ENCODE measurements around the gene EN1. TPM values are rescaled to one million over a fixed set of nuclear protein-coding genes. Genes with fewer than 3 reads are reported as not detected.

EN1 gene
- total and polyA plus RNA-seq, 2 experiments from 2014 or later, result 0.21 to 0.24 TPM

DNA sequence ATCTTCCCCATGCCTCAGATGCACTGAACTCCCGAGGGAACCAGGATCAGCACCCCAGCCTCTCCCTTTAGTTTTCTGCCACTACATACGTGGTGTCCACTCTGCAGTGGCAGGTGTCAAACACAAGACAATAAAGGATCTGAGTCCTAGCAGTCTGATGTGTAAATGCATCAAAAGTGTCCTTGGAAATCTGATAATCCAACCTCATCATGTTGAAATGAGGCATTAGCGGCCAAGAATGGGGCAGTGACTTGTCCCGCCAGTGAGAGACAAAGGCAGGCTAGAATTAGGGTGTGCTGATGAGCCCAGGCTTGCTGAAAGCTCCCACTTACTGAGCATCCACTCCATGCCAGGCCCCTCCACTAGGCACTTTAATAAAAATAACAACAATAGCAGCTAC lies 52.9 kb downstream of the EN1 start (continued):
- TF ChIP-seq ZNF462 (CRISPR knock-in tag; IDR thresholded peaks at IDR 0.05), result no peak
- no peak for TF ChIP-seq STAT1 (IDR thresholded peaks at IDR 0.05; ENCODE audit: unreplicated experiment)
- no peak for TF ChIP-seq CREB1 (CRISPR knock-in tag; IDR thresholded peaks at IDR 0.05; ENCODE audit: low read depth)
- TF ChIP-seq, protein P1, sequence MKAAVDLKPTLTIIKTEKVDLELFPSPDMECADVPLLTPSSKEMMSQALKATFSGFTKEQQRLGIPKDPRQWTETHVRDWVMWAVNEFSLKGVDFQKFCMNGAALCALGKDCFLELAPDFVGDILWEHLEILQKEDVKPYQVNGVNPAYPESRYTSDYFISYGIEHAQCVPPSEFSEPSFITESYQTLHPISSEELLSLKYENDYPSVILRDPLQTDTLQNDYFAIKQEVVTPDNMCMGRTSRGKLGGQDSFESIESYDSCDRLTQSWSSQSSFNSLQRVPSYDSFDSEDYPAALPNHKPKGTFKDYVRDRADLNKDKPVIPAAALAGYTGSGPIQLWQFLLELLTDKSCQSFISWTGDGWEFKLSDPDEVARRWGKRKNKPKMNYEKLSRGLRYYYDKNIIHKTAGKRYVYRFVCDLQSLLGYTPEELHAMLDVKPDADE (IDR thresholded peaks at IDR 0.05), result no peak

Other genes starting within 250 kb of the EN1 start
- not detected in 2 replicates for gene MARCO, start 94.5 kb upstream of the EN1 start, total RNA-seq (2014; rRNA removed; shearing (Covaris generic))
- not detected in 2 replicates for gene MARCO, start 94.5 kb upstream of the EN1 start, polyA plus RNA-seq (2016; fragmentation: Nextera tagmentation; extraction: Ambion mirVana)

All from GM23338 (cell line).